AML-193 (cell line): ENCODE results near the gene RALGPS1.

Experiments
- DNase-seq, 2 experiments: peaks; one replicate each; lab custom pipeline; 2025; lab: John Stamatoyannopoulos, UW

Gene RALGPS1

GRCh38 chr9:127224178-127224882 is 309.7 kb downstream of the RALGPS1 start:
- no peak for DNase-seq

GRCh38 chr9:127224883-127225739 is 310.5 kb downstream of the RALGPS1 start:
- DNase-seq = no peak

- DNase-seq = no peak
Observed at GRCh38 chr9:127225801-127226625, 311.4 kb downstream of the RALGPS1 start.

DNA sequence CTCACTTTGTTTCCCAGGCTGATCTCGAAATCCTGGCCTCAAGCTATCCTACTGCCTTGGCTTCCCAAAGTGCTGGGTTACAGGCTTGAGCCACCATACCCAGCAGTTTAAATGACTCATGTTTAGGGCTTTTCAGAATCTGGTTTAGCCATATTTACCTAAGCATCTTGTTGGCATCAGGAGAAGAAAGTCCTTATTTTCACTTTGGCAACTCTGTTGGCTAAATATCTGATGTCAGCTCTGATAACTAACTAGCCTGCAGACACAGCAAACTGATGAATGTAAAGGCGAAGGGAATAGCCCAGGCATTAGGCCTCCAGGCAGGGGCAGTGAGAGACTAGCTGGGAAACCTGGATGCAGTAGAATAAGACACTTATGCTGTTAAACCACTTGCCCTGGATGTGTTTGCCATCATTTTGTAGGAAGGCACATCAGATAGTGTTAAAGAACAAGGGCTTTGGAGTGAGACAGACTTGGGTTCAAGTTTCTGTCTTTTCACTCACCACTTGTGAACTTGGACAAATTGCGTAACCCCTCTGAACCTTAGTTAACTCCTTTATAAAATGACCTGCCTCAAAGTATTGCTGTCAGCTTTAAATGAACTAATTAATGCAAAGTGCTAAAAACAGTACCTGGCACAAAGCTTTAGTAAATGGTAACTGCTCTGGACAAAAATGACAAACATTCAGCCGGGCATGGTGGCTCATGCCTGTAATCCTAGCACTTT is 315.3 kb downstream of the RALGPS1 start:
- no peak for DNase-seq

DNA sequence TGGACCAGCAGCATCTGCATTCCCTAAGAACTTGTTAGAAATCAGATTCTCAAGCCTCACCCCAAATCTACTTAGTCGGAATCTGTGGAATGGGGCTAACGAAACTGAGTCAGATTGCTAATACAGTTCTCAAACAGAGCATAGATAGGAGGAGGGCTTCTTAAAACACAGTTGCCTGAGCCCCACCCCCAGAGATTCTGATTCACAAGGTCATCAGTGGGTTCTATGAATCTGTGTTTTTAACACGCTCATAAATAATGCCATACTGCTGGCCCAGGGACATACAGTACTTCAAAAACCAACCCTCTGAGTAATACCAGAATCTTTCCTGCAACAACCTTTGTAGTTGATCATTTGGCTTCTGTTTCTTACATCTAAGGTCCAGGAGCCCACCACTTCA is 317.1 kb downstream of the RALGPS1 start:
- no peak for DNase-seq

GRCh38 chr9:127232833-127233549 is 318.4 kb downstream of the RALGPS1 start:
- no peak for DNase-seq

DNA sequence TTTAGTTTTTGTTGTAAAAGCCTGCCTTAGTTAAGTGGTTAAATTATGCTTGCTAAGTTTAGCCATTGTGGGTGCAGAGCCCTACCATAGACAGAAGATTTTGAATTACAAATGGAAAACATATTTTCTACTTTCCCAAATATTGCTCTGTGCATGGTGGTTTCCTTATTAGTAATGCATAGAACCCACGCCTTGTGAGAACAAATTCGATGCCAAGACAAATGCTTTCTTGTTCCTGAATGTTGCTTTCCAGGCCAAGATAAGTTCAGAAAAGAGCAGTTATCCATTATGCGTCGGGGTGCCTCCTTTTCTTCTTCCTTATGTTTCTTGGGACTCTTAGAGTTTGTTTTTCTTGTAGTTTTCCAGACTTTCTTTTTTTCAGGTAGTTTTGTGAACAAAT is 319.0 kb downstream of the RALGPS1 start:
- DNase-seq = no peak

DNA sequence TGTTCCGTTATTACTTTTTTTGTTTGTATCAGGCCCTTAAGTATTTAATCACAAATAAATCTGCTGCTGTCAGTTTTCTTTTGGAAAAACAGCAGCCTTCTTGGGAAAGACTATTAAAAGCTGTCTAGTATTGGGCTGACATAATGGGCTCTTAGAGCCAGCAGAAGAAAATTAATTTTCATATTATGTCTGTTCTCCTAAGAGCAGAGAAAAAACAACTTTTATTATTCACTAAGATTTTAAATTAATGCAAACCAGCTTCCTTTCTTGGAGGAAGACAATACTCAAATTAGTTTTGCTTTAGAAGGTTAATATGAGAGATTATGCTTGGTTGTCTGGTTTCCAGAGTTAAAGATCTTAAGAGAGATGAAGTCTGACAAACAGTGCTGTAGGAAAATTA is 319.4 kb downstream of the RALGPS1 start:
- no peak for DNase-seq

- DNase-seq = no peak
Observed at GRCh38 chr9:127237801-127238200, 323.2 kb downstream of the RALGPS1 start.

DNA sequence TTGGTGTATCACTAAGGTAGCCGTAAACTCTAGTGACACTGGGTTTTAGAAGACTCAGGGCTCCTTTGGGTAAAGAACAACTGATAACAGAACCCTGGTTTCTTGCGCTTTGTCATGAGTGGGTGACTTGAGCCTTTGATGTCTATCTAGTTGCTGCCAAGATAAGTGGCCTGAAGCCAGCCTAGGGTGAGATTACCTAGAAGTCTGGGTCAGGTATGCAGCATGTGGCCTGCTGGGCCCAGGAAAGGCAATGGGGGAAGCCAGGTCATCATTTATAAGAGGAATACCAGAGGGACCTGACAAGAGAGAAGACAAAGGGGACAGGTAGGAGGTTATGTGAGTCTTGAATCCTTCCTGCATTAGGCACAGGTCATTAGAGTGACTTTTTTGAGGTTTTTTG is 326.8 kb downstream of the RALGPS1 start:
- DNase-seq = no peak

GRCh38 chr9:127244609-127245601 is 330.3 kb downstream of the RALGPS1 start:
- peak; percentile 47 to 61 for DNase-seq

DNA sequence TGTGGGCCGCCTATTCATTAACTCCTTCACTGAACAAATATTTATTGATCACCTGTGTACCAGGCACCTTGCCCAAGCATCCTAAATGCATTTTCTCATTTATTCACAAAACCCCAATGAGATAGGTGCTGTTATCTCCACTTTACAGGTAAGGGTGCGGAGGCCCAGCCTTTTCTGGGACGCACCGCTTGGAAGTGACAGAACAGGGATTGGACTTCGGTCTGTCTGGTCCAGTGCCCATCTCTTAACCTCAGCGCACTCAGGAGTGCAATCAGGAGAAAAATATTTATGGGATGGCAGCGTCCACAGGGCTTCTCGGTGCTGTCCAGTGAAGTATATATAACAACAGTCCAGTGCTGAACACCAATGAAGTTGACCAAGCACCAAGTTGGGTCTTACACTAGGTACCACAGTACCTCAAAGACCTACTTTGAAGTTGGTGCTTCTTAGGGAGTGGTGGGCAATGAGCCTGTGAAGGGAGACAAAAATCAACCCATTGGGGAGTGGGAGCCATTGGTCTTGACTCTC is 331.1 kb downstream of the RALGPS1 start:
- DNase-seq = no peak

- no peak for DNase-seq
Observed at GRCh38 chr9:127248241-127248640, 333.7 kb downstream of the RALGPS1 start.

DNA sequence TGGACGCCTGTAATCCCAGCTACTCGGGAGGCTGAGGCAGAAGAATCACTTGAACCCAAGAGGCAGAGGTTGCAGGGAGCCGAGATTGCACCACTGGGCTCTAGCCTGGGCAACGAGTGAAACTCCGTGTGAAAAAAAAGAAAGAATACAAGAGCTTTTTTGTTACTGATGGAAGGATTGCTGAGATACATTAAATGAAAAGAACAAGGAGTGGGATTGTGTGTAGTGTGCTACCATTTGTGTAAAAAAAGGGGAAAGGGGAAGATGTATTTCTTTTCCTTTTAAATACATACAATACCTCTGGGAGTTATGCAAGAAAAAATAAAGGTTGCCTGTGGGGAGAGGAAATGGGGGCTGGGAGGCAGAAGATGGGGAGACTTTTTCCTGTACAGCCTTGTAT is 335.3 kb downstream of the RALGPS1 start:
- DNase-seq = no peak

GRCh38 chr9:127250896-127251391 is 336.4 kb downstream of the RALGPS1 start:
- DNase-seq = no peak

GRCh38 chr9:127252410-127253318 is 338.1 kb downstream of the RALGPS1 start:
- no peak for DNase-seq

DNA sequence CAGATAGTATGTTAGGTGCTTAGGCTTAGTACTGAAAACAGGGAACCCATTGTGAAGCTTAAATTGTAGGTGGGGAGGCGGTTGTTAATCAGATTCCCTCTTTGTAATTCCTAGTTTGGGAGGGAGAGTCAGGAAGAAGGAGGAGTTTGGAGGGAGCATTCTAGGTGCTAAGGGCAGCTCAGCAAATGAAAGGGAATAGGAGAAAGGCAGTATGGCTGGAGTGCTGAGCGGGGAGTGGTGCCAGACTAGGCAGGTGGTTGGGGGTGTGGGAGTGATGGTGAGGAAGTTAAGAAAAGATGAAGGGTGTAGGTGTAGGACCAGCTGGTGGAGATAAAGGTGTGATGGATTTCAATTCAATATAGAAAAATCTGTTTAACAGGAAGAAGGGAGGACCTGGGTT is 338.9 kb downstream of the RALGPS1 start:
- DNase-seq = no peak

DNA sequence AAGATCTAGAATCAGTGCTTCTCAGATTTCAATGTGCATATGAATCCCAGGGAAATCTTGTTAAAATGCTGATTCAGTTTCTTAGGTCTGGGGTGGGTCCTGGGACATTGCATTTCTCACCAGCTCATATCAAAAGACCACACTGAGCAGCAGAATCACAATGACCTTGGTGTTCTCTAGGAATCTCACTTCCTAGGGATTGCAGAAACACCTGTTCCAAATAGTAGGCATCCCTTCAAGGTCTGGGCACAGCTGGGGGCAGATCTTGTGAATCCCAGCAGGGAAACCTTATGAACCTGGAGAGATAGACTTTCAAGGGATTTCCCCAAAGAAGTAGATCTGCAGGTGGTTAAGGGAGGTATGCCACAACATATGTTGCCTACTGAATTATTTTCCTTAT is 341.1 kb downstream of the RALGPS1 start:
- no peak for DNase-seq
